Small intestine (tissue), 4 donors: ENCODE data around the gene EDAR. TPM values are rescaled to one million over a fixed set of nuclear protein-coding genes. Genes with fewer than 3 reads are reported as not detected.

Experiments used
- polyA plus RNA-seq, 4 donors: library from polyadenylated mRNA; stranded (reverse) in 3 of 4; unstranded in 1 of 4; fragments of 200-250 nt in 3 of 4; fragments of 120-200 nt in 1 of 4; gene quantifications; one replicate each; pipeline versions ENCODE4 v1.2.1 to v1.2.3, GENCODE V29; 2013
- donor health status: healthy with polysubstance abuse.
- donor health status: Bipolar disorder and iron deficiency.
- donor health status: healthy.

The EDAR gene
- polyA plus RNA-seq, 4 donors: 0.09 to 1.8 TPM; not detected in 2

Other genes starting within 250 kb of the EDAR start
- gene CCDC138, start 202.4 kb downstream of the EDAR start, polyA plus RNA-seq: 1 to 10 TPM in 3 of 4 donors, under 1 TPM in 1; 0.89 to 6.2 (median 2.2) TPM
- 1 to 10 TPM in 2 of 4 donors, under 1 TPM in 2; 0.22 to 3.9 (median 1.2) TPM for gene SH3RF3, start 140.0 kb upstream of the EDAR start, polyA plus RNA-seq